Activated naive CD8-positive, alpha-beta T cell (primary cell): ENCODE measurements around the gene BCAT1.
"Not testable (repeated sequence)": the region's sequence is repeated elsewhere in the genome, so short reads cannot be mapped to it uniquely, and the experiment has no call there.

Experiments
- H3K27ac Mint-ChIP-seq: one replicate; pipeline ENCODE4 v1.8.0; 2021; ENCODE audit warnings: mixed read lengths
- H3K27me3 Mint-ChIP-seq: one replicate; pipeline ENCODE4 v1.8.0; 2021; ENCODE audit warnings: mixed read lengths
- H3K36me3 Mint-ChIP-seq: one replicate; pipeline ENCODE4 v1.8.0; 2021; ENCODE audit warnings: mixed read lengths
- H3K4me1 Mint-ChIP-seq: one replicate; pipeline ENCODE4 v1.8.0; 2021; ENCODE audit warnings: low read depth, mixed read lengths
- H3K4me3 Mint-ChIP-seq: one replicate; pipeline ENCODE4 v1.8.0; 2021; ENCODE audit warnings: mild to moderate bottlenecking, mixed read lengths
- H3K9me3 Mint-ChIP-seq: one replicate; pipeline ENCODE4 v1.8.0; 2021; ENCODE audit warnings: low read depth, mixed read lengths

BCAT1 gene

GRCh38 chr12:24945845-24946244, 3.1 kb downstream of the BCAT1 start:
- Mint-ChIP-seq H3K9me3 (no peaks in the 10 kb centered on the region), H3K4me3 (no peak overlapping the region), H3K36me3 (no peaks in the 10 kb centered on the region), H3K27ac (no peak overlapping the region), H3K4me1 (peaks cover 32% of the 10 kb centered on the region), H3K27me3 (peaks cover 21% of the 10 kb centered on the region)

- H3K36me3 Mint-ChIP-seq, result no peaks in the 10 kb centered on the region
- peaks cover 18% of the 10 kb centered on the region for H3K27me3 Mint-ChIP-seq
- H3K9me3 Mint-ChIP-seq, result no peaks in the 10 kb centered on the region
- no peak overlapping the region for H3K4me3 Mint-ChIP-seq
- peaks cover 32% of the 10 kb centered on the region for H3K4me1 Mint-ChIP-seq
- H3K27ac Mint-ChIP-seq, result no peak overlapping the region
Measured at GRCh38 chr12:24945039-24945438, 3.9 kb downstream of the BCAT1 start.

GRCh38 chr12:24944601-24944975, 4.3 kb downstream of the BCAT1 start:
- H3K9me3 Mint-ChIP-seq, result no peaks in the 10 kb centered on the region
- H3K27me3 Mint-ChIP-seq, result peaks cover 18% of the 10 kb centered on the region
- H3K4me1 Mint-ChIP-seq, result peaks cover 31% of the 10 kb centered on the region
- no peak overlapping the region for H3K27ac Mint-ChIP-seq
- H3K4me3 Mint-ChIP-seq, result no peak overlapping the region
- H3K36me3 Mint-ChIP-seq, result no peaks in the 10 kb centered on the region

GRCh38 chr12:24943947-24944600, 4.8 kb downstream of the BCAT1 start:
- no peaks in the 10 kb centered on the region for H3K9me3 Mint-ChIP-seq
- H3K36me3 Mint-ChIP-seq, result no peaks in the 10 kb centered on the region
- H3K27me3 Mint-ChIP-seq, result peaks cover 18% of the 10 kb centered on the region
- H3K27ac Mint-ChIP-seq, result no peak overlapping the region
- H3K4me1 Mint-ChIP-seq, result peaks cover 26% of the 10 kb centered on the region
- no peak overlapping the region for H3K4me3 Mint-ChIP-seq

GRCh38 chr12:24940157-24940556, 8.7 kb downstream of the BCAT1 start:
- no peak overlapping the region for H3K27ac Mint-ChIP-seq
- H3K4me1 Mint-ChIP-seq, result no peaks in the 10 kb centered on the region
- H3K36me3 Mint-ChIP-seq, result no peaks in the 10 kb centered on the region
- no peaks in the 10 kb centered on the region for H3K9me3 Mint-ChIP-seq
- no peak overlapping the region for H3K4me3 Mint-ChIP-seq
- H3K27me3 Mint-ChIP-seq, result peaks cover 13% of the 10 kb centered on the region

- peaks cover 11% of the 10 kb centered on the region for H3K27me3 Mint-ChIP-seq
- not testable (repeated sequence) for H3K4me3 Mint-ChIP-seq, H3K9me3 Mint-ChIP-seq, H3K27ac Mint-ChIP-seq, H3K4me1 Mint-ChIP-seq, H3K36me3 Mint-ChIP-seq
Measured at GRCh38 chr12:24939551-24939950, 9.3 kb downstream of the BCAT1 start.

GRCh38 chr12:24938341-24938740, 10.6 kb downstream of the BCAT1 start:
- no peak overlapping the region for H3K27ac Mint-ChIP-seq
- peaks cover 5% of the 10 kb centered on the region for H3K27me3 Mint-ChIP-seq
- no peak overlapping the region for H3K4me3 Mint-ChIP-seq
- no peaks in the 10 kb centered on the region for H3K9me3 Mint-ChIP-seq
- H3K4me1 Mint-ChIP-seq, result no peaks in the 10 kb centered on the region
- no peaks in the 10 kb centered on the region for H3K36me3 Mint-ChIP-seq

- Mint-ChIP-seq H3K4me1 (no peaks in the 10 kb centered on the region), H3K9me3 (no peaks in the 10 kb centered on the region), H3K27ac (no peak overlapping the region), H3K4me3 (no peak overlapping the region), H3K36me3 (no peaks in the 10 kb centered on the region), H3K27me3 (peaks cover 5% of the 10 kb centered on the region)
Measured at GRCh38 chr12:24937553-24938244, 11.2 kb downstream of the BCAT1 start.

- peaks cover 5% of the 10 kb centered on the region for H3K27me3 Mint-ChIP-seq
- no peak overlapping the region for H3K27ac Mint-ChIP-seq
- H3K9me3 Mint-ChIP-seq, result no peaks in the 10 kb centered on the region
- H3K4me1 Mint-ChIP-seq, result peaks cover 8% of the 10 kb centered on the region
- H3K36me3 Mint-ChIP-seq, result no peaks in the 10 kb centered on the region
- H3K4me3 Mint-ChIP-seq, result no peak overlapping the region
Measured at GRCh38 chr12:24933694-24934407, 15.1 kb downstream of the BCAT1 start.

GRCh38 chr12:24931666-24932405, 17.1 kb downstream of the BCAT1 start:
- H3K27ac Mint-ChIP-seq, result no peak overlapping the region
- H3K27me3 Mint-ChIP-seq, result peaks cover 5% of the 10 kb centered on the region
- no peaks in the 10 kb centered on the region for H3K9me3 Mint-ChIP-seq
- H3K4me3 Mint-ChIP-seq, result no peak overlapping the region
- no peaks in the 10 kb centered on the region for H3K36me3 Mint-ChIP-seq
- peaks cover 8% of the 10 kb centered on the region for H3K4me1 Mint-ChIP-seq

GRCh38 chr12:24929953-24930352, 18.9 kb downstream of the BCAT1 start:
- peaks cover 8% of the 10 kb centered on the region for H3K4me1 Mint-ChIP-seq
- H3K36me3 Mint-ChIP-seq, result peaks cover 2% of the 10 kb centered on the region
- peaks cover 5% of the 10 kb centered on the region for H3K27me3 Mint-ChIP-seq
- no peak overlapping the region for H3K4me3 Mint-ChIP-seq
- H3K9me3 Mint-ChIP-seq, result no peaks in the 10 kb centered on the region
- no peak overlapping the region for H3K27ac Mint-ChIP-seq

GRCh38 chr12:24928533-24929306, 20.2 kb downstream of the BCAT1 start:
- H3K27me3 Mint-ChIP-seq, H3K4me1 Mint-ChIP-seq, H3K9me3 Mint-ChIP-seq, H3K27ac Mint-ChIP-seq, H3K36me3 Mint-ChIP-seq, H3K4me3 Mint-ChIP-seq: not testable (repeated sequence)

GRCh38 chr12:24928131-24928530, 20.8 kb downstream of the BCAT1 start:
- peaks cover 5% of the 10 kb centered on the region for H3K27me3 Mint-ChIP-seq
- peaks cover 2% of the 10 kb centered on the region for H3K36me3 Mint-ChIP-seq
- no peak overlapping the region for H3K27ac Mint-ChIP-seq
- H3K4me3 Mint-ChIP-seq, result no peak overlapping the region
- H3K9me3 Mint-ChIP-seq, result peaks cover 5% of the 10 kb centered on the region
- H3K4me1 Mint-ChIP-seq, result peaks cover 8% of the 10 kb centered on the region

GRCh38 chr12:24926080-24926479, 22.8 kb downstream of the BCAT1 start:
- not testable (repeated sequence) for H3K27ac Mint-ChIP-seq, H3K4me3 Mint-ChIP-seq, H3K27me3 Mint-ChIP-seq, H3K36me3 Mint-ChIP-seq, H3K9me3 Mint-ChIP-seq
- H3K4me1 Mint-ChIP-seq, result peaks cover 13% of the 10 kb centered on the region
